ENCODE data around the gene USH2A. TPM values are rescaled to one million over a fixed set of nuclear protein-coding genes. Genes with fewer than 3 reads are reported as not detected.

Gene USH2A
- total RNA-seq, 4 donors from 2014 or later, result under 0.01 to 2.0 (median 0.22) TPM; not detected in 1

DNA sequence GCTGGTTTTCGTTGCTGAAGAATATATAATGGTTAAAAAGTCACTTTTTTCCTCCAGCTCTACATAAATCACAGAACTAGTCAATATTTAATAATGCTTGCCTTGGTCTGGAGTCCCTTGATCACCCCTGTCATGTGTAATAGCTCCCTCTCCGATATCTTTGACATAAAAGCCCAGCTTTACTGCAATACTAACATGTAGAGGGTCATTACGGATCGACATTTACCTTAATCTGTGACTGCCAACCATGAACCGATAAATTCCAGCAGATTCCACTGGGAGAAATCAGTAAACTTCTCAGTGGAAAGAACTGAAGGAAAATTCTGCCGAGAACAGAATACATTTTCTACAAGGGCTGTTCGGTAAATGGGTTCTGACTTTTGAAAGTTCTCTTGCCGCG, 459.6 kb downstream of the USH2A start:
- TF ChIP-seq POLR2A (IDR thresholded peaks at IDR 0.05) (no peak), CTCF (IDR thresholded peaks at IDR 0.05) (no peak)
- Histone ChIP-seq H3K27ac (no peak overlapping the region), H3K36me3 (no peaks in the 10 kb centered on the region), H3K4me1 (no peaks in the 10 kb centered on the region), H3K4me3 (replicated peaks in 1 of 3) (no peak overlapping the region), H3K9me3 (no peaks in the 10 kb centered on the region), H3K27me3 (no peaks in the 10 kb centered on the region)
- intact Hi-C loops (cut with DNase I), result no loop called here
- no peak for DNase-seq
- WGBS, 2 donors, result 93 to 94% methylated on average over 9 of the region's 9 CpGs

GRCh38 chr1:215963040-215963439, 460.2 kb downstream of the USH2A start:
- TF ChIP-seq POLR2A (IDR thresholded peaks at IDR 0.05) (no peak), CTCF (IDR thresholded peaks at IDR 0.05) (no peak)
- Histone ChIP-seq H3K27ac (no peak overlapping the region), H3K36me3 (no peaks in the 10 kb centered on the region), H3K27me3 (no peaks in the 10 kb centered on the region), H3K4me3 (replicated peaks in 1 of 3) (no peak overlapping the region), H3K9me3 (no peaks in the 10 kb centered on the region), H3K4me1 (no peaks in the 10 kb centered on the region)
- DNase-seq, result no peak
- 79 to 81% methylated on average over 1 of the region's 1 CpG for WGBS, 2 donors
- intact Hi-C loops (cut with DNase I), result no loop called here

GRCh38 chr1:215958841-215959240, 464.4 kb downstream of the USH2A start:
- Histone ChIP-seq H3K27me3 (no peaks in the 10 kb centered on the region), H3K9me3 (no peaks in the 10 kb centered on the region), H3K27ac (no peak overlapping the region), H3K4me3 (replicated peaks in 1 of 3) (no peak overlapping the region), H3K36me3 (no peaks in the 10 kb centered on the region), H3K4me1 (no peaks in the 10 kb centered on the region)
- DNase-seq, result no peak
- 86 to 91% methylated on average over 1 of the region's 1 CpG for WGBS, 2 donors
- no peak for TF ChIP-seq CTCF (IDR thresholded peaks at IDR 0.05)
- TF ChIP-seq POLR2A (IDR thresholded peaks at IDR 0.05), result no peak
- intact Hi-C loops (cut with DNase I), result no loop called here

GRCh38 chr1:215957663-215958062, 465.6 kb downstream of the USH2A start:
- Histone ChIP-seq H3K4me3 (replicated peaks in 1 of 3) (no peak overlapping the region), H3K36me3 (no peaks in the 10 kb centered on the region), H3K4me1 (no peaks in the 10 kb centered on the region), H3K9me3 (no peaks in the 10 kb centered on the region), H3K27me3 (no peaks in the 10 kb centered on the region), H3K27ac (no peak overlapping the region)
- TF ChIP-seq POLR2A (IDR thresholded peaks at IDR 0.05) (no peak), CTCF (IDR thresholded peaks at IDR 0.05) (no peak)
- DNase-seq, result no peak
- whole genome bisulfite sequencing, 2 donors, result 64 to 76% methylated on average over 7 of the region's 7 CpGs
- intact Hi-C loops (cut with DNase I), result no loop called here

GRCh38 chr1:215932558-215932957, 490.7 kb downstream of the USH2A start:
- H3K4me1 ChIP-seq, result no peaks in the 10 kb centered on the region
- H3K36me3 ChIP-seq, result no peaks in the 10 kb centered on the region
- TF ChIP-seq POLR2A (IDR thresholded peaks at IDR 0.05), result no peak
- no peak for TF ChIP-seq CTCF (IDR thresholded peaks at IDR 0.05)
- no peak overlapping the region for H3K27ac ChIP-seq
- DNase-seq, result no peak
- 95 to 98% methylated on average over 3 of the region's 3 CpGs for WGBS, 2 donors
- no peaks in the 10 kb centered on the region for H3K9me3 ChIP-seq
- H3K4me3 ChIP-seq (replicated peaks in 1 of 3), result no peak overlapping the region
- no peaks in the 10 kb centered on the region for H3K27me3 ChIP-seq
- intact Hi-C loops (cut with DNase I), result no loop called here
